ENCODE data around the gene BCAR3.
"Not testable (repeated sequence)": the region's sequence is repeated elsewhere in the genome, so short reads cannot be mapped to it uniquely, and the experiment has no call there.

Gene BCAR3

GRCh38 chr1:93574991-93575390 is 106.6 kb downstream of the BCAR3 start:
- no peak overlapping the region for H3K4me3 ChIP-seq (ENCODE audit: low read length)
- no peak for DNase-seq (ENCODE audit: low read depth, low spot score)

GRCh38 chr1:93574511-93574910 is 107.1 kb downstream of the BCAR3 start:
- DNase-seq (ENCODE audit: low read depth, low spot score): no peak
- H3K4me3 ChIP-seq (ENCODE audit: low read length): no peak overlapping the region

DNA sequence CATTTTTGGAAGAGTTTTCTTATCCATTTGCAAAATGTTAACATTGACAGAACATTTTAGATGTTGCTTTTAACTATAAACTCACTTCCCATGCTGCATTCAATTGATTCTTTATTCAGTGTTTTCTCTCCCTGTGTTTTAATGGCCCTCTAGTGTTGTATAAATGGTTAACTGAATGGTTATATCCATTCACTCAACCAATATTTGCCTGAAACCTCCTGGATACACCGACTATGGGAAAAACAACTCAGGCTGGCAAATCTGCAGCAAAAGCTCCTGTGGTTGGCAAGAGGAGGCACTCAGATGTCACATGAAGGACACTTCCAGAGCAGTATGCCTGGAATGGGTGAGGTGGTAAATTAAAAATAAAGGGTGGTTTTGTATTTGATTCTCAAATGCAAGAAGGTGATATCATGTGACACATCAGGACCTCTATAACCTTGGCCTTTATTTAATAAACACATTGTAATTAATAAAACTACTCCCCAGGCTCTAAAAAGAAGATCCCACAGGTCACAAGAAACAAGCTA is 107.6 kb downstream of the BCAR3 start:
- no peak overlapping the region for H3K4me3 ChIP-seq (ENCODE audit: low read length)
- no peak for DNase-seq (ENCODE audit: low read depth, low spot score)

GRCh38 chr1:93571623-93572310 is 109.9 kb downstream of the BCAR3 start:
- no peak overlapping the region for H3K4me3 ChIP-seq (ENCODE audit: low read length)
- no peak for DNase-seq (ENCODE audit: low read depth, low spot score)

GRCh38 chr1:93569489-93569888 is 112.1 kb downstream of the BCAR3 start:
- no peak overlapping the region for H3K4me3 ChIP-seq (ENCODE audit: low read length)
- DNase-seq (ENCODE audit: low read depth, low spot score): no peak

DNA sequence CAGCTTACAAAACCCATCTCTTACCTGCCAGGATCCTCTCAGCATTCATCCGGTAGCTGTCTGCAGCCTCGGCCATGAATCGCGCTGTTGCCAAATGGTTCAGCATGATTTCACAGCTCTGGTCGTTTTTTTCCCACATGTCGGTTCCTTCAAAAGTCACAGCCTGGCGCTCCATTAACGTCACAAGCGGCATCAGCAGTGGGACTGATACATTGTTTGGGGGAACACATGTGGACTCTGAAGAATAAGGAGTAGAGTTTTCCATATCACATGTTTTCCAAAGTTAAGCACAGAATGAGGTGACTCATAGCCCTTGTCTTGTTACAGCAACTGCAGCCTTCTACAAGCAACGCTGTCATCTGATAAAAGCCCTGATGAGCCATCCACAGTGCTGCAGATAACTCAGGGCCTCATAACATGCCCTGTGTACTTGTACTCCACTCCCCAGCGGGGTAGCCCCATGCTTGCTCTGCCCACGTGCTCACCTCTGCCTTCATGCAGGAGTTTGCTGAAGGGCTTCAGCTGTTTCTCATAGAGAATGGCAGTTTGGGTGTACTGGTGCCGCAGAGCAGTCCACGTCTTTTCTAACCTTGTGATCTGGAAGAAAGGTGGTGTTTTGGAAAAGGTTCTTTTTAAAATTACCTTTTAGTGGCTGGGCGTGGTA is 114.2 kb downstream of the BCAR3 start:
- no peak for DNase-seq (ENCODE audit: low read depth, low spot score)
- H3K4me3 ChIP-seq (ENCODE audit: low read length): no peak overlapping the region

GRCh38 chr1:93566227-93566626 is 115.4 kb downstream of the BCAR3 start:
- DNase-seq (ENCODE audit: low read depth, low spot score): no peak

DNA sequence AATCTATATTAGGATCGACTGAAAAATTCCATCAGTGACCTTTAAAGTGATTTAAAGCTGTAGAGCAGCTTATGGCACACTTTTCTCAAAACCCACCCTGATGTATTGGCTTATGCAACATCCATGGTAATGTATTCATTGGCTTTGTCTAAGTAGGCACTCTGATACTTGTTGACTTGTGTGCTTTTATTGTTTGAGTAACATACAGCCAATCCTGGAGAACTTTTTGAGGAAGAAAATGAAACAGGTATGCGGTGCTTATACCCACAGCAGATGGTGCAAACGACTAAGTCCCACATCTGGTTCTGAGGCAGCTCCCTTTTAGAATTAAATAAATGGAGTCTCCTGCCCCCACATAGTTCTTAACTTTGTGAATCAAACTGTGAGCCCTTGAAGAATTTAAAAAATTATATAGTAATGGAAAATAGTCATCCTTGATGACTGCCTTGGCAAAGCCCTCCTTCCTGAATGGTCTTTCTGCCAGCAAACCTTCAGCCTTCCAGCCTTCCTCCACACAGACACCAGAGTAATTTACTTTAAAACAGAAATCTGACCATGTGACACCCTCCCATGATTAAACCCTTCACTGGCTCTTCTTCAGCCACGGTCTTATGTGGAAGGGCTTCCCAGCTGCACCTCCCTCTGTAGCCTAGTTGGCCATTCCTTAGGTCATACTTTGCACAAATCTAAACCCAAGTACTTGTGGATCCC is 116.0 kb downstream of the BCAR3 start:
- DNase-seq (ENCODE audit: low read depth, low spot score): no peak
- H3K4me3 ChIP-seq (ENCODE audit: low read length): no peak overlapping the region

More at GRCh38 chr1:93566227-93566626, 115.4 kb downstream of the BCAR3 start:
- H3K4me3 ChIP-seq (ENCODE audit: low read length): no peak overlapping the region

GRCh38 chr1:93559695-93560094 is 121.9 kb downstream of the BCAR3 start:
- no peak overlapping the region for H3K4me3 ChIP-seq (ENCODE audit: low read length)
- DNase-seq (ENCODE audit: low read depth, low spot score): no peak

GRCh38 chr1:93559045-93559444 is 122.6 kb downstream of the BCAR3 start:
- no peak for DNase-seq (ENCODE audit: low read depth, low spot score)
- H3K4me3 ChIP-seq (ENCODE audit: low read length): no peak overlapping the region

DNA sequence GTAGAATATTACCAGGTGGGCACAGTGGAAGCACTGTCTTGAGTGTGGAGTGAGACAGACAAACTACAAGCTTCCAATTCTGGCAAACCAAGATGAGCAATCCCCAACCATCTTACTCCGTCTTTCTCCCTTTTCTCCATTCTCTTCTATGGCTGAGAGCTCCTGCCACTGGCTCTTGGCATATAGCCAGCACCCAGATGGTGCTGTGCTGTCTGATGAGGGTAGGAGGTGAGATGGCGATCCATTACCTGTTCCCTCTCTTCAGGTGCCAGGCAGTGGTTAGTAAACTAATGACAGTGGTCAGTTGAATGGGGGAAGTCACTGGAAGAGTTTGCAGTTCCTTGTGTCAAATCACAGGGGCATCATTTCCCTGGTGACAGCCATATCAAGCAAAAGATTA is 125.3 kb downstream of the BCAR3 start:
- no peak for DNase-seq (ENCODE audit: low read depth, low spot score)
- H3K4me3 ChIP-seq (ENCODE audit: low read length): no peak overlapping the region

- peak; percentile 32 for DNase-seq (ENCODE audit: low read depth, low spot score)
- no peak overlapping the region for H3K4me3 ChIP-seq (ENCODE audit: low read length)
Measured at GRCh38 chr1:93554883-93555872, 126.5 kb downstream of the BCAR3 start.

- not testable (repeated sequence) for H3K4me3 ChIP-seq (ENCODE audit: low read length)
- peak; percentile 37 for DNase-seq (ENCODE audit: low read depth, low spot score)
Measured at GRCh38 chr1:93553886-93554490, 127.6 kb downstream of the BCAR3 start.

DNA sequence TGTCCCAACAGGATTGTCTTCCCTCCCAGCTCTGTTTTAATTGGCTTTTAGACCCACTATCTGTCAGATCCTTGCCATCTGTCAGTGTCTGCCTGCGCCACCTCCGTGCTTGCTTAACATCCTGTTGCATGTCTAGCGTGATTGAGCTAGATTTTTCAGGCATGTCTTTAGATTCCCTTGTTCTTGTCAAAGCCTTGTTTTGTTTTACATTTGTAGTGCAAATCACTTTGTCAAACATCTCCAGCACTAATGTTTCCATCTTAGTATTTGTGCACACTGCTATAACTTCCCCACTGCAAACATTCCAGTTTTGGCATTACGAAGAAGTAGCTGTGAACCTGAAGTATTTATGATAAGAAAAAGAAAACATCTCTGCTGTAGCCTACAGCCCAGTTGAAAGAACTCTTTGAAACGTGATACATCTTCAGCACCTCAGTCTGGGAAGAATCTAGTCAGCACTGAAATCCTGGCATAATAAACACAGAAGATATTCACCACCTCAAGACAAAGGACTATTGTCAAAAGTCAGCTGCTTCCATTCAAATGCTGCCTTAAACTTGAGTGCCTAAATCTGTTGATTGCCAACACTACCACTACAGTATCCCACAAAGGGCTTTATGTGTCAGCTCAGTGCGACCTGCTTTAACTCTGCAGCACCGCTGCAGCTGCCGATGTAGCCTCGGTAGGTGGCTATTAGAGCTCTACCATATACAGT is 128.7 kb downstream of the BCAR3 start:
- H3K4me3 ChIP-seq (ENCODE audit: low read length): no peak overlapping the region
- DNase-seq (ENCODE audit: low read depth, low spot score): peak; percentile 60

- DNase-seq (ENCODE audit: low read depth, low spot score): no peak
- H3K4me3 ChIP-seq (ENCODE audit: low read length): no peak overlapping the region
Measured at GRCh38 chr1:93549811-93550210, 131.8 kb downstream of the BCAR3 start.

DNA sequence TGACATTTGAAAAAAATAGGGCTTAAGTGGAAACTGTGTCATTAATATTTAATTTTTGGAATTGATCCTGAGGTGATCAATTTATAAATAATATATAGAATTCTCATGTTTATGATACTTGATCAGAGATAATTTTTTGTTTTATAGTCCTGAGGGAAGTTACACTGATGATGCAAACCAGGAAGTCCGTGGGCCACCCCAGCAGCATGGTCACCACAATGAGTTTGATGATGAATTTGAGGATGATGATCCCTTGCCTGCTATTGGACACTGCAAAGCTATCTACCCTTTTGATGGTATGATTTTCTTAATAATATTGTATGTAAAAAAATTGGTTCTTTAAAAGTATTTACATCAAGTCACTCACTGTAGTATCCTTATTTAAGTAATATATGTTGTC is 132.5 kb downstream of the BCAR3 start:
- no peak overlapping the region for H3K4me3 ChIP-seq (ENCODE audit: low read length)
- no peak for DNase-seq (ENCODE audit: low read depth, low spot score)

GRCh38 chr1:93546162-93546863 is 135.3 kb downstream of the BCAR3 start:
- no peak overlapping the region for H3K4me3 ChIP-seq (ENCODE audit: low read length)
- no peak for DNase-seq (ENCODE audit: low read depth, low spot score)
